HG03066 (cell line): ENCODE measurements around the gene ASIC2.

Experiments used
- ATAC-seq: cut with Tn5 transposase; IDR thresholded peaks from one replicate; pipeline ENCODE4 v1.9.1; 2021; ENCODE audit warnings: low read depth; ENCODE audit not compliant: unreplicated experiment

The ASIC2 gene

DNA sequence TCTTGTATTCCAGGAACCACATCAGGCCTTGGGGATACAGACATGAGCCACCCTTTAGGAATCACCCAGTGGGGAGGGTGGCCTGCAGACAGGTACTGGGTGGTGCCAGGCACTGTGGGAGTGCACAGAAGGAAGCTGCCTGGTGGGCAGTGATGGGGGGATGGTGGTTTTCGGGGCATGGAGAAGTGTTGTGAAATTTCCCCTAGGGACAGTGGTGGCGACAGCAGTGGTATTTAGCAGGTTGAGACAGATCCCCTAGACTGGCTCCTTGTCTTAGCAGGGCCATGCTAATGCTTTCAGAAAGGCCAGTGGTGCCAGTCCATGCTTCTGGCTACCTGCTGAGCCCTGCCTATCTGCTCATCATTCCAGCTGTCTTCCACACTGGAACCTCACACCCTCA is 171.8 kb downstream of the ASIC2 start:
- no peak for ATAC-seq

DNA sequence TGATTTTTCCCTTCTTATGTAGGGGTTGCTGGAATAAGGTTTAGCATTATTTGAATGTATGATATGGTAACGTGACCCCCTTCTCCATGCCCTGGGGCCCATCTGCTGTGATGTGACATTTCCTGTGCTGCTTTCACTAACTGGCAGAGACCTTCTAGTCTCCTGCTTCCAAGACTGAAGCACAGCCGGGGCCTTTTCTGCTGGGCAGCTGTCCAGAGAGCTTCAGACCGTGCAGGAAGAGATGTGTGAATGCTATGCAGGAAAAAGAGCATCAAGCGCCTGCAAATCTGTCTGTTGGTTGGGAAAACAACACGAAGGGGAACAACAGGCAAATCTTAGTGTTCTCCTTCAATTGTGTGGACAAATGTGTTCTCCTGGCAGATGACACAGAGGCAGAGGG is 173.0 kb downstream of the ASIC2 start:
- no peak for ATAC-seq

DNA sequence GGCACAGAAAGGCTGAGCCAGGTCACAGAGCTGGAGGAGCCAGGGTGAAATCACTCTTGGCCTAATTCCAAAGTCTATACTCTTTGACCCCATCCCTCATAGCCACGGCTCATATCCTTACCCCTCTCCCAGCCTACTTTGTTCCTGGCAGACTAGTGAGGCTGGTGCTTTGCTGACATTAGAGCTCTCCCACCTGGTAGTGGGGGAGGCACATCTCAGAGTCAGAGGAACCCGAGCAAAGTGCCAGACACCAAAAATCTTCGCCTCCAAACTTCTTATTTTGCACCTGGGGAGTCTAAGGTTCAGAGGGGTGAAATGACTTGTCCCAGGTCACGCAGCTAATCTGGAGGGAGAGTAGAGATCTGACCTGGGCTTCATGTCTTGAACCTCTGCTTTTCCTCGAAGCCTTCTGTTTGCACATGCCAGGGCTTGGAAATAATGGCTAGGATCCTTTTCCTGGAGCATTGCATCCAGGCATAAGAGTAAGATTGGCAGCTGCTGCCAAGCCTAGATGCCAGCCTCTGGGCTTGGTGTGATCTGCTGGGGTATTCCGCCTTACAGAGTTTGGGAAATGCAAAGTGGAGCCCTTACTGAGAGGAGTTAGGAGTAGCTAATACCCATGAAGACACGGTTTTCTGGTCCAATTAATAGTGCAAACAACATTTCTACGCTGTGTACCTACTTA is 174.6 kb downstream of the ASIC2 start:
- no peak for ATAC-seq

DNA sequence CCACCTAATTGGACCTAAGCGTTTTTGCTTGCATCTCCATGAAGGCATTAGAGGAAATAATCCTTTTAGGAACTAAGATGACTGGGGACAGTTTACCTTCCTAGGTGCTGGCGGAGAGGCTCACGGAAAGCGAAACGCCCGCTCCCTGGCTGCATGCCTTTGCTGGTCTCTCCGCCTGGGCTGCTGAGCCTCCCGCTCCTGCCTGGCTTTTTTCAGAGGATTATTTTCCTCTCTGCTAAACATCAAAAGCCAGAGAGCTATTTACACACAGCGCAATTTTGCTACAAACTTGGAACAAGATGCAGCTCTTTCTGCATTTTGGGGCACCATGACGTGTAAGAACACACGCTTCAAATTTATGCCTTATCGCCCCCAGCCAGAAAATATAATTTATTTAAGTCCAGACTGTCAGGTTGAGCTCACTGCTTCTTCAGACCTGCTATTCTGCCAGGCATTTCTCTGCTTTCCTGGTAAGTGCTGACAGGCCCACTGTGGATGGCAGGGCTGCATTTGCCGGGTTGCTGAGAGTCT is 177.0 kb downstream of the ASIC2 start:
- no peak for ATAC-seq

DNA sequence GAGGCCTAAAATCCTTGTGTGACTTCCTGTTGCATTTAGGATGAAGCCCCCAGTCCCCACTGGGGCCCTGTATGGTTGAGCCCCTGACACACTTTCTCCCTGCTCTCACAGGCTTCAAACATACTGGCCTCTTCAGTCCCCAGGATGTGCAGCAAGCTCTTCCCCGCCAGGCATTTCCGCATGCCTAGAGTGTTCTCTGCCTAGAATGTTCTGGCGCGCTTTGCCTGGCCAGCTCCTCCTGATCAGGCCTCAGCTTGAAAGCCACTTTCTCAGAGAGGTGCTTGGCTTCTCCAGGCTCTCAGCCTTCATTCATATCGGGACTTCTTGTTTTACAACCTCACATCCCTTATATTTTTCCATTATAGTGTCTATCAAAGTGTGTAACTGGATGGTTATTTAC is 177.7 kb downstream of the ASIC2 start:
- ATAC-seq: no peak

DNA sequence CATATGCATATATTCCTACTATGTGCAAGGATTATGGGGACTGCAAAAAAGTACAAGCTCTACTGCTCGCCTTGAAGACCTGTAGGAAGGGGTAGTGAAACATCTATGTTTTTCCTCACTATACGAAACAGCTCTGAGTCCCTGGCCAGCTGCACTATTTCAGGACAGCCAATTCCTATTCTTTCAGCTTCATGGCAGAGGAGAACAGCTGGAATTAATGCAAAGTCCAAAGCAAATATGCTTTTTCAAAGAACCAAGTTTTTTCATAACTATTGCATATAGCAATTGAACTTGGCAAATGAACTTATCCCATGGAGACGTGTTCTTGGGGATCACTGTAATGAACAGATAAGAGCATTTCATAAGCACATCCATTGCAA is 179.1 kb downstream of the ASIC2 start:
- ATAC-seq: no peak

DNA sequence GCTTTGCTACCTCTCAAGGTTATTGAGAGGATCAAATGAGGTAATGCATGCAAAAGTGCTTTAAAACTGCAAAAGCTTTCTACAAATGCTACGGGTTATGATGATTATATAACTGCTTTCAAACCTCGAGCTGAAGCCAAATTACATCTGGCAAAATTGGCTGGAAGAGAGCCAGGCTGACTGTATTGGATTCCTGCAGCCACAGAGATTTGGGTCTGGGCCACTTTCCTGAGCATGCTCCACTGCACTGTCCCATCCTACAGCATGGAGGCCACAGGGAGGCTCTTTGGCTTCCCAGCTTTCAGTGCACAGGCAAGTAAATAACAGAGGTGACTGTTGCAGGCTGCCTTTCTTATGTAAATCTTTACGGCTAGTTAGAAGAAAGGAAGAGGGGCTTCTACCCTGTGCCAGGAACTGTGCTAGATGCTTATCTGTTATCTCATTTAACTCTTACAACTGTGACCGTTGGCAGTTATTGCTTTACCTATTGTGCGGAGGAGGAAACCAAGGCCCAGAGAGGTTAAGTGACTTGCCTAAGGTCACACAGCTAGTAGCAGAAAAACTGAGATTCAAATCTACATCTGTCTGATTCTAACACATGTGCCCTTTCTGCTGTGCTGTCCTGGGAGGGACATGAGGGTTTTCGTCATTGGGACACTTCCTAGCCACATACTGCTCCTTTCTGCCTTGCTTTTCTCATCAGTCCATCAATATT is 179.7 kb downstream of the ASIC2 start:
- no peak for ATAC-seq

DNA sequence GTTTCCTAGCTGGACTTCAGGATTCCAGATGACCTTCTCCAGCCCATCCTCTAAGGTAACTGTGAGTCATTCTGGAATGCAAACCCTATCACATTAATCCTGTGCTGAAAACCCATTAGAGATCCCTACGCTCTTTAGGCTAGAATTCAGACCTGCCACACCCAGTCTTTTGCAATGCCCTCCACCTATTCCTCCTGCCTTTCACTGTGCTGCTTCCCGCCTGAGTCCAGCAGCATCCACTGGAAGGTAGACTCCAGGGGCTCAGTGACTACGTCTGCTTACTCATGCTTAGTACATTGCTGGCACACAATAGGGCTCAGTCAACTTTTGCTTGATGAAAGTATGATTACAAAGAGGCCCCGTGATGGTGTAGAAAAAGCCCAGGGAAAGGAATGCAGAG is 180.3 kb downstream of the ASIC2 start:
- no peak for ATAC-seq

DNA sequence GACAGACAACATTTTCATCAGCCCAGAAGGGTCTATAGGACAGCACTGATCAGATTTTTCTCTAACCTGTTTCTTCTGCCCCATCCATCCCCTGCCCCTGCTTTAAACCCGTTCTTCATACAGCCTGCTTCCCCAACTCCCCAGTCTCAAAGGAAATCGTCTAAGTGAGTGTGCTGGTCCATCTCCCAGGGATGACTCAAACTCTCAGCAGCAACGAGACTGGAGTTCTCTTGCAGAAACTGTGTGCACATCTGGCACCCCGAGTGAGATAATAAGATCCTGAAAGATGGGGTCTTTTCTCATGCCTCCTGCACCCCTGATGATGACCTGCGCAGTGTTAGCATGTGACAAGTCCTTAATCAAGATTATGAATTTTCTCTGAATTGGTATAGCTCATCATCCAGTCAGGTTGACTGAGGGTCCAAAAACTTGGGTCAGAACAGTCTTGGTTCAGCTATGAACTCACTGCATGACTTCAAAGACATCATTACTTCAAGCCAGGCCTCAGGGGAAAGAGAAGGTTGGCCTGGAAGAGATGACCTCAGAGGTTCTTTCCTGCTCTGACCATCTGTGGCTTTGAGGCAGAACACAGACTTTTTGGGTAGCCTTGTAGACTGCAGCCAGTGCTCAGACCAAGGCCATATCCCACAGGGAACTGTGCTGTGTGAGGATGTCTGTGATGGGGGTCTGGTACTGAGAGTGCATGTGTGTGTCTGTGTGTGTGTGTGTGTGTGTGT is 183.6 kb downstream of the ASIC2 start:
- no peak for ATAC-seq

DNA sequence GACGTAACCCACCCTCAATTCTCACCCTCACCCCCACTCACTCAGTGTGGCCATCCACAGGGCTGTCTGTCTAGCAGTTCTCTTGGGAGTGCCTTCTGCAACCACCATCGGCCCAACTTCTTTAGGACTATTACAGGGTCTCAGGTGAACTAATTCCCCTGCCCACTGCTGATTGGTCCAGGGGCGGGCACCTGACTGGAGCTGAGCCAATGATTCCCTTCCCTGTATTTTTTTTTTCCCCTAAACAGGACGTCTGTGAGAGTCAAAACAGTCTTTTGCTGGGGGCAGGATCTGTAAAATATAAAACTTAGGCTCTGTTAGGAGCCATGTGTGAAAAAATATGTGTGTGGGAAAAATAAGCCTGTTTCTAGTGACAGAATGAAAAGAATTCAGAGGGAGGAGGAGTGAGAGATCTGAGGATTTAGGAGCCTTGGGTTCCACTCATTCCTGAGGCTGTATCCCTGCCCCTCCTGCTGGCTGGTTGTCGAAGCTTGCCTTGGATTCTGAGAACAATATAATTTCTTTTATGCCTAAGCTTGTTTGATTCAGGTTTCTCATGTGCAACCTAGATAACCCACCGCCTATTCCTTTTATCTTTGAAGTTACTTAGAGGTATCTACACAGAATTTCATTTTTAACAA is 186.4 kb downstream of the ASIC2 start:
- no peak for ATAC-seq

DNA sequence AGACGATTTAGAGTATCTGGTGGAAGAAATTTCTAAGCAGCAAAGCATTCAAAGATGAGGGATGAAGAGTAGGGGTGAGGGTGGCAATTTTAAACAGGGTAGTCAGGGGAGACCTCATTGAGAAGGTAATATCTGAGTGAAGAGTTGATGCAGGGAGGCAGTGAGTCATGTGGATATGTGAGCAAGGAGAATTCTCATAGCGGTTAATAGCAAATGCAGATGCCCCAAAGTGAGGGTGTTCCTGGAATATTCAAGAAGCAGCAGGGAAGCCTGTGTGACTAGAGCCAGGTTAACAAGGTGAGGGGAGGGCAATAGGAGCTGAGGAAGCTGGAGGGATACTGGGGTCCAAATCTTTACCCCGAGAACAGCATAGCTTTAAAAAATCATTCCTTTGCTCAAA is 187.2 kb downstream of the ASIC2 start:
- ATAC-seq: no peak

DNA sequence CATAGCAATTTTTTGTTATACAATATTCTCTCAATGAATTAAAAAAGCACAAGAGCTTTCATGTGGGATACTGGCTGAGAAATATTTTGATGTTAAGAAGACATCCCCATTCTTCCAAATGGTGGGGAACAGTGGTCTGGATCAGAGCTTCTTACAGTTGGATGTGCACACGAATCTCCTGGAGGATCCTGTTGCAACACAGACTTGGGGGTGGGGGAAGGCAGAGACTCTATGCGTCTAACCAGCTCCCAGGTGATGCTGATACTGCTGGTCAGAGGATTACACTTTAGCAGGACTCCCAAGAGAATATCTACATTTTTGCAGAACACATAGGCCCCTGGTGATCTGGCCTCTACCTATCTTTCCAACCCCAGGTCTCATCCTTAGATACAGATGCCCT is 193.2 kb downstream of the ASIC2 start:
- no peak for ATAC-seq

DNA sequence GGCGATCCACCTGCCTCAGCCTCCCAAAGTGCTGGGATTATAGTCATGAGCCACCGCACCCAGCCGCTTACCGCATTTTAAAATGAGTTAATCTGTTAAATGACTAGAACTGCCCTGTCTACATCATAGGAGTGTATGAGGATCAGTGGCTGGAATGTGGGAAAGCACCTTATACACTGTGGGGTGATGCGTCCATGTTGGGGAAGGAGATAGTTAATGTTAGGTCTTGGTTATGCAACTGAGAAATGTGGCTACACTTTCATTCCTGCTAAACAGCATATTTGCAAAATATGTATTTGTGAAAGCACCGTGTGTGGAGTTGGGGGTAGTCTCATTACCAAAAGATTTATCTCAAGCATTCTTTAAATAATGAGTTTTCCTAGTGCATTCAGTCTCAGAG is 193.8 kb downstream of the ASIC2 start:
- no peak for ATAC-seq

DNA sequence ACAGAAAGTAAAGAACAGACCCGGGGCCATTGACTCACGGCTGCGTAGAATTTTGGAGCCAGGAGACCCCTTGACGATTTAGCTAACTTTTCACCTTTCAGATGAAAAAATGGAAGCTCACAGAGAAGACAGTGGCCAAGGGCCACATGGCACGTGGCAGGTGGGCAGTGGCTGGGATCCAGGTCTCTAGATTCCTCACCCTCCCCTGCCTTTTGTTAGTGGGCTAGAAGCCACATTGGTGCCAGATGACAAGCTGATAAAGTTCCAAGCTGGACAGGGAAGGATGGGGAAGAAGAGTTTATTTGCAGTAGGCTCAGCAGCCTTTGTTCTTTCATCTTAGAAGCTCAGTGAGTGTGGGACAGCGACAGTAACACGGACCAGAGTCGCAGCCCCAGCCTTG is 195.7 kb downstream of the ASIC2 start:
- ATAC-seq: no peak

DNA sequence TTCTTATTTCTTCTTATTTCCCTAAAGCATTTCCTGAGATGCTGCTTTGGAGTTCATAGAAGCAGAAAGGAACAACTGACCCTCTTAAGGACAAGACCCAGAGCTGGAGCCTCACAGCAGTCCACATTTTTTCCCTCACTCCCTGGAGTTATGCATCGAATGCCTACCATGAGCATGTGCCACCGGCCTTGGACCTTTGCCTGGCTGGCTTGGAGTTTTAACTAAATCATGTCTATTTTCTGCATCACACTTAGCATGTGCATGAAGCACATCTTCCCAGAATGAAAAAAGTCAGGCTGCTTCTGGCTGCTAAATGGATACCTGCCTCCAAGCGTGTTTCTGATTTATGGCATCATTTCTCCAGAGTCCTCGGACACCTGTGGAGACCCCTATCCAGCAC is 196.9 kb downstream of the ASIC2 start:
- no peak for ATAC-seq

DNA sequence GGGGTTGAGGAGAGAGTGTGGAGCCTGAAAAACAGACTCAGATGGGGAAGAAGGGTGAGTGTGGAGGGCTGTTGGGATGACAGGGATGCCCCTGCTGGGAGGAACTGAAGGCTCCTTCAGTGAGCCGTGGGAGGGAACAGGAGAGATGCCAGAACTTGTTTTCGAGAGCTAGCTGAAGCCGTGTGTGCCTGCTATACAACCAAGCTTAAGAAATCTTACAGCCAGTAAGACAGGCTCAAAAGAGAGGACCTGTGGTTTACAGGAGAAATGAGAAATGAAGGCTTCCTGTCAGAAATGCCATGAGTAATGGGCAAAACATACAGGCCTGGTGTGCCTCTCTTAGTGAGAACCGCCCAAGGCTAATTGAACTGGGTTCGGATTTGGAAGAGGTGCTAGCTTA is 201.8 kb downstream of the ASIC2 start:
- ATAC-seq: no peak

DNA sequence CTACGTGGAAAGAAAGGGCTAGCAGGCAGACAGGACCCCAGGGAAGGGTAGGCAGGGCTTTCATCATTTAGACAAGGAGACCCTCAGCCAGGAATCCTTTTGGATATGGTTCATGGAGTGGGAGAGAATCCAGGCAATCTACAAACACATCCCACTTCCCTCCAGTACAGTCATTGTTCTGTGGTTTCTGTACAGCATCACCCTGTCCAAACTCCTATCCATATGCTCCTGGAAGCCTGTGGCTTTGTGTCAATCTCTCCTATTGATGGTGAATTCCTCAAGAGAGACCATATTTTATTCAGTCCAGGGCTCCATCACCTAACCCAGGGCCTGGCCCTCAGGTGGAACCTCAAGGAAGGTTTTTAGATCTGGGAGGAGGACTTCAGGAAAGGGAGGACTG is 202.3 kb downstream of the ASIC2 start:
- ATAC-seq: no peak

DNA sequence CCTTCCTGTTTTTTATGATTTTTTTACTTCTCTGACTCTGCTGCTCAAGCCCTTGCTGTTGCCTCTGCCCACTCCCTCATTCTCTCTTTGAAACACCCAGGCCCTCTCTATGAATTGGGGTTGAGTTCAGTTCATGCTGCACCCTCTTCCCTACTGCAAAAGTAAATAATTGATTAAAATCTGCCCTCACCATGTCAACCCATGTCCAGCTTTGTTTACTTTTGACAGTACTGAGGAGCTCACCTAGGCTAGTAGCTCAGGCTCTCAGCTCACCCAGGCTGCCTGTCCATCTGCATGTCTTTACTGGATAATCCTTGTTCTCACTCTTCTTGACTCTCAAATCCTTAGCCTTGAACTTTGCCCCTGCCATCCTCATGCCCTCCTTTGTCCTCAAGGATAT is 206.2 kb downstream of the ASIC2 start:
- no peak for ATAC-seq

DNA sequence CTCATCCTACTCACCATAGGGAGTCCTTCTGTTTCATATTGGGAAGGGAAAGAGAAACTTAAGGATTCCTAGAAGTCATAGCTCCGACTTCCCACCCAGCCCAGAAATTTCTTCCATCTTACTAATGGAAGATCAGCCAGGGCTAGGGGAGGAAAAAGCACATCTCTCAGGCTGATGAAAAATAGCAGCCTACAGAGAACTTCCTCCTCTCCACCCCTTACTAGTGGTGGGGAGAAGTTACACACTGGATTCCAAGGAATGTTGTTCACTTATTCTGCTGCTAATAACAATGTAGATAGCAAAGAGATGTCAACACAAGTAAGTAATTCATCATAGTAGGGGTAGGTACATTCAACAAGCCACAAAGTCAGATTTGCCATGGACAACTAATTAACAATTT is 207.1 kb downstream of the ASIC2 start:
- ATAC-seq: no peak

DNA sequence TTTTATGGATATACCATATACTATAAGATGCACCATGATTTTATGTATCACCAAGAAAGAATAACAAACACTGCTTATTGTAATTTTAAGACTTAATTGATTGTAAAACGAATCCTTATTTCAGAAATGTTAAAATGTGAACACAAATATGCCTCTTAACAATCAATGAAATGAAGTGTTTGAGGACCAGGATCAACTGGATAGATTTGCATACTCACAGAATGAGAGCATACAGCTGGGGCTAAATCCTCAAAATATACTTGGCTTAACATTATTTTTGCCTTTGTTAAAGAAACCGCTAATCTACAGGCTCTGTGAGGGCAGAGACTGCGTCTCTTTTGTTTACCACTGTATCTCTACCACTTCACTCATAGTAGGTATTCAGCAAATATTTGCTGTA is 207.8 kb downstream of the ASIC2 start:
- no peak for ATAC-seq

DNA sequence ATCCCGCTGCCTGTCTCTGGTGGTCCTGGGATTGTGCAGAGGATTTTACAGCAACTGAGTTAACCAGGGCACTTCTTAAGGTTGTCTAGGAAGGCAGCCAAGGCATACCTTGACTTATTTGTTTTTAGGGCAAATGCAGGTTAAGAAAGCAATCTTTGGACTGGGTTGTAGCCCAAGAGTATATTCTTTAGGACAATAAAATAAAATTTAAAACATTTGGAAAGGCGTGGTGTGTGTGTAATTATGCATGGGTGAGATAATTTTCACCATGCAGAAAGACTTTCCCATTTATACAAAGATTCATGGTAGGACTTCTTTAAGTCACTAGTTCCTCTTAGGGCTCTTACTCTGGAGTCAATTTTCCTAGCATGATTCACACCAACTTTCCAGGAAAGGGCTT is 208.3 kb downstream of the ASIC2 start:
- no peak for ATAC-seq
